Keratinocyte (primary cell): ENCODE data around the gene SCN4A.

Experiments
- CTCF ChIP-seq, 3 experiments: IDR thresholded peaks in 1 of 3; conservative IDR thresholded peaks in 1 of 3; optimal IDR thresholded peaks in 1 of 3; 2 replicates in 2 of 3; 3 replicates in 1 of 3; pipeline versions ENCODE3 to v1.5.1; 2011; ENCODE audit warnings: low read length in 3 of 3, mild to moderate bottlenecking in 3 of 3, moderate library complexity in 2 of 3, control low read depth in 1 of 3, inconsistent platforms in 1 of 3; ENCODE audit not compliant: insufficient read depth in 2 of 3; ENCODE audit errors: extremely low read depth in 1 of 3
- EZH2 ChIP-seq: IDR thresholded peaks from one replicate; pipeline ENCODE4 v1.6.1; 2012; ENCODE audit warnings: inconsistent platforms, mild to moderate bottlenecking, low read length, moderate library complexity

- TF ChIP-seq CTCF (optimal IDR thresholded peaks at IDR 0.05 in 1 of 3, IDR thresholded peaks at IDR 0.05 in 1 of 3, conservative IDR thresholded peaks at IDR 0.05 in 1 of 3; ENCODE audit: extremely low read depth in 1 of 3, insufficient read depth in 2 of 3, low read length in 3 of 3) (no peak), EZH2 (no peak)
These were observed 32.8 kb downstream of the SCN4A start for GRCh38 chr17:63939884-63940283.
